ENCODE results near the gene SLC35F3. TPM values are rescaled to one million over a fixed set of nuclear protein-coding genes. Genes with fewer than 3 reads are reported as not detected.

The SLC35F3 gene
- total RNA-seq (2022) (2.9 and 3.3 TPM in 2 replicates), Bru-seq, nascent RNA (percentile 59 among the genes with signal in this experiment), BruChase-seq, experiment 1, labeled RNA remaining after a 6-hour chase (percentile 60 among the genes with signal in this experiment), BruChase-seq, experiment 2, labeled RNA remaining after a 2-hour chase (percentile 71 among the genes with signal in this experiment)
- long read RNA-seq, partial matches to known transcripts = 1 of 5 reads
- long read RNA-seq, other reads (novel, unspliced or antisense) = 4 of 5 reads

DNA sequence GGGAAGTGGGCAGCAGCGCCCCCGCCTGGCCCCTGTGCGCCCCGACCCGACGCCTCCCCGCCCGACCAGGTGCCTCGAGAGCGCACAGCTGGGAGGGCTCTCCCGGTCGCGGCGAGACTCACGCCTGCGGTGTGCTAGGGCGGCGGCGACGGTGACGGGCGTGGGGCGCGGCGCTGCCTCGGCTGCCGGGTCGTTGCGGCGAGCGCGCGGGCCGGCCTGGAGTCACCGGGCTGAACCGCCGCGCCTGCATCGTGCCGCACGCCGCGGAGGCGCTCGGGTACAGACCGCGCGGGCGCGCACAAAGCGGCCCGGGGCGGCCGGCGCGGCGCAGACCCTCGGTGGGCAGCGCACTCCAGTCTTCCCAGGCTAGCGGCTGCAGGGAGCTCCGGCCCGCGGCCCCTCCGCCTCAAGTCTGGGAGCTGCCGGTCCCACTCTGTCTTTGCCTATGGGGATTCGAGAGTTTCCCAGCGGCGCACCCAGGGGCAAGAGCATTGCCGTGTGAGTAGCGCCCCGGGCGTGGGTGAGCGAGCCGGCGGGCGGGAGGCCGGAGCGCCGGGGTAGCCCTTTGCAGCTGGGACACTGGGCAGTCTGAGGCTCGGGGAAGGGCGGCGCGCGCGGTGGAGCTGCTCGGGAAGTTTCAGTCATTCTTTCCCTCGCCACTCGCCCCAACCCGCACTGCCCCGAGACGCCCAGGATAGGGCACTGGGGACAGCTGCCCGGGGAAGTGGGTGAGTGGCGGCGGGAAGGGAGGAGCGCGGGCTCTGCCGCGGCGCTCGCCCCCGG, at the start of gene SLC35F3:
Gene SLC35F3 (plus strand): TSS at position 44 of the 783 bp plus-strand sequence.
- Mint-ChIP-seq H3K4me1 (ENCODE audit: insufficient read depth, unreplicated experiment) (peaks cover 22% of the 10 kb centered on the region), H3K27me3 (ENCODE audit: insufficient read depth, unreplicated experiment) (peaks cover 11% of the 10 kb centered on the region), H3K4me3 (ENCODE audit: unreplicated experiment) (peak within 1 kb of the TSS; percentile 78), H3K36me3 (ENCODE audit: insufficient read depth, unreplicated experiment) (no peaks in the 10 kb centered on the region), H3K27ac (ENCODE audit: low read depth, unreplicated experiment) (peak within 1 kb of the TSS; percentile 9), H3K9me3 (ENCODE audit: unreplicated experiment) (no peaks in the 10 kb centered on the region)
- intact Hi-C loops (cut with micrococcal nuclease) = loop anchor here (1.0 to 10.0 kb wide), 7 partner anchors 114 to 590 kb away; partner anchors contain the start of gene KCNK1
- no TSS peak for BruUV-seq (replicated peaks)
- peak; percentile 91 for TF ChIP-seq CTCF (IDR thresholded peaks at IDR 0.05; ENCODE audit: unreplicated experiment)
- ChIA-PET CTCF (interaction anchor here (0.6 to 3.2 kb wide), 26 partner anchors 9 to 614 kb away, joined by 3 to 19 read pairs (median 3); no protein-coding TSS in a partner anchor), POLR2A (interaction anchor here (1.1 to 1.5 kb wide), 2 partner anchors 13 to 464 kb away, joined by 4 to 6 read pairs; no protein-coding TSS in a partner anchor)
- peak; percentile 87 for DNase-seq (ENCODE audit: unreplicated experiment)

DNA sequence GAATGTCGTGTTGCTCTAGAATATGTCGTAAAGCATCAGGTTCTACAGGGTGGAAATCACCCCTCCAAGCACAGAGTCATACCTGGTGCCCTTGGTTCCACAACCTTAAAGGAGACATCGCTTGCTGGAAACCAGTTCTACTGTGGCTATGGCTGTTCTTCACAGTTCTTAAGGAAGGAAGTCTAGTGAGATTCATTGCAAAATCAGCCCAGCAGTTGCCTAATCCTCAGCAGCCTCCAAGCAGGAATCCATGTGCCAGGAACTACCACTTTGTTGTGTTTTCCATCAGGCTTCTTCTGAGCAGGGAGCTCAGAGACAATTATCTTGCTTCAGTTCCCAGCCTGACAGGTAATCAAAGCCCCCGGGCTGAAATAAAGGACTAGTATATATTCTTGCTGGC, 45.0 kb upstream of the SLC35F3 start:
- BruUV-seq (replicated peaks) = no TSS peak
- intact Hi-C loops (cut with micrococcal nuclease) = no loop called here
- no peaks in the 10 kb centered on the region for H3K4me1 Mint-ChIP-seq (ENCODE audit: insufficient read depth, unreplicated experiment)
- no peaks in the 10 kb centered on the region for H3K36me3 Mint-ChIP-seq (ENCODE audit: insufficient read depth, unreplicated experiment)
- ChIA-PET POLR2A (no interaction called here), CTCF (interaction anchor here (1.2 to 1.6 kb wide), 2 partner anchors 9 to 207 kb away, joined by 3 to 6 read pairs; no protein-coding TSS in a partner anchor)
- no peak overlapping the region for H3K4me3 Mint-ChIP-seq (ENCODE audit: unreplicated experiment)
- TF ChIP-seq CTCF (IDR thresholded peaks at IDR 0.05; ENCODE audit: unreplicated experiment) = no peak
- peak; percentile 78 for DNase-seq (ENCODE audit: unreplicated experiment)
- no peaks in the 10 kb centered on the region for H3K9me3 Mint-ChIP-seq (ENCODE audit: unreplicated experiment)
- H3K27ac Mint-ChIP-seq (ENCODE audit: low read depth, unreplicated experiment) = no peak overlapping the region
- peaks cover 27% of the 10 kb centered on the region for H3K27me3 Mint-ChIP-seq (ENCODE audit: insufficient read depth, unreplicated experiment)

DNA sequence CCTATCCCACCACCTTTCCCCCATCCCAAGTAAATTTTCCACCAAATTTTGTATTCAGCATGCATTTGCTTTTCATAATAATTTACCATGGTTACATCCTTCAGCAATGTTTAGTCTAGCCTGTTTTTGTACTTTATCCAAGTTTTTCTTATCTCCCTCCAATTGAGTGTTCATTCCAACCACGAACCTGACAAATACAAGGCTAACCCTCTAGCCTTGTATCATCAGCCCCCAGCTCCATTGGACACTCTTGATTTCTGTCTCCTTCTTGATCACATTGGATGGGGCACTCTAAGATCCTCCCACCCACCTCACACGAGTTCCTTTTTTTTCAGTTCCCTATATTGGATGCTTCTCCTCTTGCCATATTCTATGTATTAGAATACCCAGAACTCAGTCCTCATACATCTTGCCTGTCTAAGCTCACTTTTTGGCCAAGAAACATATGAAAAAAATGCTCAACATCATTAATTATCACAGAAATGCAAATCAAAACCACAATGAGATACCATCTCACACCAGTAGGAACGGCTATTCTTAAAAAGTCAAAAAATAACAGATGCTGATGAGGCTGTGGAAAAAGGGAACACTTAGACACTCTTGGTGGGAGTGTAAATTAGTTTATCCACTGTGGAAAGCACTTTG, 40.5 kb upstream of the SLC35F3 start:
- H3K36me3 Mint-ChIP-seq (ENCODE audit: insufficient read depth, unreplicated experiment) = no peaks in the 10 kb centered on the region
- no peaks in the 10 kb centered on the region for H3K9me3 Mint-ChIP-seq (ENCODE audit: unreplicated experiment)
- no peak overlapping the region for H3K27ac Mint-ChIP-seq (ENCODE audit: low read depth, unreplicated experiment)
- BruUV-seq (replicated peaks) = no TSS peak
- H3K4me1 Mint-ChIP-seq (ENCODE audit: insufficient read depth, unreplicated experiment) = peaks cover 12% of the 10 kb centered on the region
- no peak for DNase-seq (ENCODE audit: unreplicated experiment)
- ChIA-PET POLR2A (interaction anchor here (1.8 kb wide), 1 partner anchor 21 kb away, joined by 6 read pairs; no protein-coding TSS in a partner anchor), CTCF (interaction anchor here (0.7 to 1.3 kb wide), 2 partner anchors 9 to 72 kb away, joined by 3 to 4 read pairs; no protein-coding TSS in a partner anchor)
- no peak for TF ChIP-seq CTCF (IDR thresholded peaks at IDR 0.05; ENCODE audit: unreplicated experiment)
- no peak overlapping the region for H3K4me3 Mint-ChIP-seq (ENCODE audit: unreplicated experiment)
- peaks cover 9% of the 10 kb centered on the region for H3K27me3 Mint-ChIP-seq (ENCODE audit: insufficient read depth, unreplicated experiment)
- intact Hi-C loops (cut with micrococcal nuclease) = no loop called here
